A673 (cell line): ENCODE measurements around the gene ESPL1. TPM values are rescaled to one million over a fixed set of nuclear protein-coding genes. Genes with fewer than 3 reads are reported as not detected.

Source experiments
- BruUV-seq: library from RNA; stranded (reverse); fragments of 400-500 nt; replicated peaks from 2 replicates; lab custom pipeline; 2021; lab: Mats Ljungman, UMichigan
- CTCF ChIA-PET: fragments of 300-600 bp; sonication (Branson Sonifier 250); formaldehyde crosslinking; loops from one replicate; lab custom pipeline; 2022; ENCODE audit warnings: antibody characterized with exemption; lab: Charles Lee
- POLR2A ChIA-PET: fragments of 300-600 bp; sonication (Branson Sonifier 250); formaldehyde crosslinking; loops from one replicate; lab custom pipeline; 2022; ENCODE audit warnings: antibody characterized with exemption; ENCODE audit not compliant: low non-redundant PET; lab: Charles Lee
- DNase-seq: peaks from one replicate; pipeline ENCODE4 v3.0.0-alpha.2; 2015; ENCODE audit warnings: low spot score
- H3K27ac ChIP-seq: fragments of 200-600 bp; sonication (generic); 2 replicates; pipeline ENCODE4 v1.5.1; 2016; ENCODE audit warnings: mixed run types, low read depth, mild to moderate bottlenecking, mixed read lengths, antibody characterized with exemption, low read length; ENCODE audit not compliant: poor library complexity, severe bottlenecking
- H3K27me3 ChIP-seq: fragments of 200-600 bp; sonication (generic); replicated peaks from 2 replicates; pipeline ENCODE4 v1.6.1; 2017; ENCODE audit warnings: mixed run types, low read depth, mild to moderate bottlenecking, mixed read lengths, antibody characterized with exemption, low read length; ENCODE audit not compliant: insufficient read depth, poor library complexity
- H3K36me3 ChIP-seq: fragments of 200-600 bp; sonication (generic); 2 replicates; pipeline ENCODE4 v1.6.1; 2016; ENCODE audit warnings: mixed run types, mild to moderate bottlenecking, mixed read lengths, antibody characterized with exemption, low read length; ENCODE audit not compliant: insufficient read depth, poor library complexity, severe bottlenecking
- H3K4me1 ChIP-seq: fragments of 200-600 bp; sonication (generic); 2 replicates; pipeline ENCODE4 v1.6.1; 2017; ENCODE audit warnings: mixed run types, mild to moderate bottlenecking, mixed read lengths, antibody characterized with exemption, low read length; ENCODE audit not compliant: insufficient read depth, poor library complexity, severe bottlenecking
- H3K4me3 ChIP-seq: fragments of 200-600 bp; sonication (generic); 2 replicates; pipeline ENCODE4 v1.5.1; 2016; ENCODE audit warnings: low read depth, mixed run types, mild to moderate bottlenecking, mixed read lengths, low read length; ENCODE audit not compliant: poor library complexity, severe bottlenecking
- H3K9me3 ChIP-seq: fragments of 200-600 bp; sonication (generic); 2 replicates; pipeline ENCODE4 v1.6.1; 2016; ENCODE audit warnings: mixed run types, low read depth, mild to moderate bottlenecking, mixed read lengths, antibody characterized with exemption, low read length; ENCODE audit not compliant: poor library complexity, severe bottlenecking
- CTCF ChIP-seq: fragments of 300-800, 200-600 bp; sonication (generic); conservative IDR thresholded peaks from 2 replicates; pipeline ENCODE4 v1.5.1; 2017; ENCODE audit warnings: low read depth, mild to moderate bottlenecking, antibody characterized with exemption, low read length, moderate library complexity, mixed read lengths
- EZH2 ChIP-seq: fragments of 200-600 bp; sonication (generic); IDR thresholded peaks from 2 replicates; pipeline ENCODE4 v1.6.1; 2017; ENCODE audit warnings: borderline replicate concordance, low read depth, mild to moderate bottlenecking, mixed read lengths, antibody characterized with exemption, low read length; ENCODE audit not compliant: poor library complexity, severe bottlenecking
- intact Hi-C: fragments of 100-400 bp; cut with micrococcal nuclease; formaldehyde crosslinking; loops from one replicate; pipeline ENCODE4 v1.10.0; 2022; ENCODE audit not compliant: unreplicated experiment
- total RNA-seq: library from RNA; stranded (reverse); gene quantifications from 2 replicates; pipeline ENCODE4 v1.2.3, GENCODE V29; 2021

Gene ESPL1
- total RNA-seq, 1 experiment from 2014 or later, result 99.1 TPM

DNA sequence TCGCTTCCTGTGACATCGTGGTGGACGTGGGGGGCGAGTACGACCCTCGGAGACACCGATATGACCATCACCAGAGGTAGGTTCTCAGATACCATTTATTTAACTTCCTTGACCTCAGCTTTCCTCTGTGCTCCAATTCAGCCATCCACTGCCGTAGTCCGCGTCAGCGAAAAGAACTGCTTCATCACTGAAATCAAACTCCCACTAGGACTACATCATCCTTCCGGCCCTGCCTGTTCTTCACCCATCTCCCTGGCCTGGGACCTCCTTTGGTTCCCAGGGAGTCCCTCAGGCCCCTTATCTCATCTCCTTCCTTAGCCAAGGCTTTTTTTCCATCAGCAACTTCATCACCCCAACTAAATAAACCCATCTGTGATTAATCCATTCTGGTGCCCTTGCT, 32.1 kb downstream of the ESPL1 start:
- intact Hi-C loops, result no loop called here
- TSS peak; percentile 2 for BruUV-seq
- H3K4me3 ChIP-seq, result peak overlapping the region; percentile 73
- peaks cover 9% of the 10 kb centered on the region for H3K4me1 ChIP-seq
- DNase-seq, result no peak
- no peaks in the 10 kb centered on the region for H3K27me3 ChIP-seq
- peaks cover 35% of the 10 kb centered on the region for H3K36me3 ChIP-seq
- no peaks in the 10 kb centered on the region for H3K9me3 ChIP-seq
- ChIA-PET CTCF (interaction anchor here (1.8 kb wide), 1 partner anchor 21 kb away, joined by 11 read pairs; the partner anchor contains the start of gene AAAS), POLR2A (interaction anchor here (0.6 kb wide), 1 partner anchor 78 kb away, joined by 17 read pairs; no protein-coding TSS in a partner anchor)
- H3K27ac ChIP-seq, result peak overlapping the region; percentile 78
- TF ChIP-seq CTCF, result no peak
- no peak for TF ChIP-seq EZH2

- ChIA-PET CTCF (no interaction called here), POLR2A (interaction anchor here (0.6 kb wide), 1 partner anchor 138 kb away, joined by 5 read pairs; no protein-coding TSS in a partner anchor)
- no peaks in the 10 kb centered on the region for H3K27me3 ChIP-seq
- no peaks in the 10 kb centered on the region for H3K9me3 ChIP-seq
- no peak for DNase-seq
- H3K36me3 ChIP-seq, result peaks cover 53% of the 10 kb centered on the region
- intact Hi-C loops, result no loop called here
- no peak overlapping the region for H3K27ac ChIP-seq
- no TSS peak for BruUV-seq
- no peak overlapping the region for H3K4me3 ChIP-seq
- H3K4me1 ChIP-seq, result peaks cover 5% of the 10 kb centered on the region
- no peak for TF ChIP-seq CTCF
- no peak for TF ChIP-seq EZH2
These were observed 34.8 kb downstream of the ESPL1 start for GRCh38 chr12:53302903-53303302.

DNA sequence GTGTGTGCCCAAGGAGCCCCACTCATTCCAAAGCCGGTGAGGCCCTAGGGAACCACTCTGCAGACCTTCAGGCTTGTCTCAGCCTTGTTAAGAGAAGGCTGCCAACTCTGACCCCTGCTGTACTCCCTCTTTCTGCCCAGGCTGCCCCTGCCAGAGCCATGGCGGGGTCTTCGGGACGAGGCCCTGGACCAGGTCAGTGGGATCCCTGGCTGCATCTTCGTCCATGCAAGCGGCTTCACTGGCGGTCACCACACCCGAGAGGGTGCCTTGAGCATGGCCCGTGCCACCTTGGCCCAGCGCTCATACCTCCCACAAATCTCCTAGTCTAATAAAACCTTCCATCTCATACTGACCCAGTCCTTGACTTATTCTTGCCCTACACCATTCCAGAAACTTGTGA, 38.7 kb downstream of the ESPL1 start:
- Histone ChIP-seq H3K4me1 (no peaks in the 10 kb centered on the region), H3K36me3 (peaks cover 53% of the 10 kb centered on the region), H3K9me3 (no peaks in the 10 kb centered on the region), H3K27me3 (no peaks in the 10 kb centered on the region), H3K4me3 (no peak overlapping the region), H3K27ac (no peak overlapping the region)
- POLR2A ChIA-PET, result no interaction called here
- no peak for DNase-seq
- CTCF ChIA-PET, result no interaction called here
- TF ChIP-seq EZH2, result no peak
- TF ChIP-seq CTCF, result no peak
- intact Hi-C loops, result no loop called here
- no TSS peak for BruUV-seq
